GM19463 (cell line): ENCODE data around the gene SLC26A6.

ENCODE experiments used
- ATAC-seq: cut with Tn5 transposase; IDR thresholded peaks from one replicate; pipeline ENCODE4 v1.9.1; 2021; ENCODE audit warnings: mild to moderate bottlenecking, moderate library complexity; ENCODE audit not compliant: unreplicated experiment

SLC26A6 gene

DNA sequence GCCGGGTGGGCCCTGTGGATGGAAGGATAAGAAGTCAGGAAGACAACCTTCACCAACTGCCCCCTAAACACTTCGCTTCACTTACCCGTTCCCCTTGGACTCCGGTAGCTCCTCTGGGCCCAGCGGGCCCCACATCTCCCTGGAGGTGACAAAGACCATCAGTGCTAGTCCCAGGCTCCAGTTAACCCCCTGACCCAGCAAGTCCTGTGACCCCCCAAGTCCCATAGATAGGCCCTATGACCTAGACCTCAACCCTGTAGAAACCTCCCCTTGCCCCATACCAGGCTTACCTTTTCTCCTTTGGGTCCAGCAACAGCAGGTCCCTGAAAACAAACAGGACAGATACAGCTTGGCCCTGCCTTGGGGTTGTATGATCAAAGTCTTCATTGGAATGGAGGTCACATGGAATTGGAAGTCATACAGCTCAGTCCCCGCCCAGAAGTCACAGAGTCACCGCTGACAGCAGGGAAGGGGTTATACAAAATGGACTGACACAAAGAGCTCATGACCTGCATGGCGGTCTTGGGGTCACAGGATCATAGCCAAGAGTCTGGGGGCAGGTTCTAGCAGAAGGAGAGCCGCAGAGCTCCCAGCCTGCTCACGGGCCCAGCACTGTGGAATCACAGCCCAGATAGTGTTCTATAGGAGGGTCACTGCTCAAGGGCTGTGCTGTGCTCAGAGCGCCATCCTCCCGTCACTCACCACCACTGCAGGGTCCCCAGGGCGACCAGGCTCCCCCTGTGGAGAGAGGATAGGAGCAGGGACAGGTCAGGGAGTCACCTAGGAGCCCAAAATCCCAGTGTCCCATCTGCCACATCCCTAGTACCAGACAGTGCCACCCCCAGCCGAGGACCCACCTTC, 53.4 kb downstream of the SLC26A6 start:
- ATAC-seq = no peak

DNA sequence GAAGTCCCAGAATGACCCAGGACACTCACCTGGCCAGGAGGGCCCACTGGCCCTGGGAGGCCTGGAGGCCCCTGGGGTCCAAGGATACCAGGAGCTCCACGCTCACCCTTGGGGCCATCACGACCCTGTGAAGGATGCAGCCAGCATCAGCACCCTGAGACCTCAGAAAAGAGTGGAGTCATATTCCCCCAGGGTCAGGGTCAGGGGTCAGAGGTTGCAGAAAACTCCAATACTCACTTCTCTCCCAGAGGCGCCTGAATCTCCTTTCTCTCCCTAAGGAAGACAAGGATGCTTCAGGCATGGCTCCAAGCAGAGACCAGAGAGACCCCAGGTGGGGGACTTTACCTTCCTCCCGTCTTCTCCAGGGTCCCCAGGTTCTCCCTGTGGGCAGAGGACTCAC, 58.6 kb downstream of the SLC26A6 start:
- no peak for ATAC-seq
